Cardiac muscle cell (in vitro differentiated cells and primary cell): ENCODE results near the gene CCDC88C. TPM values are rescaled to one million over a fixed set of nuclear protein-coding genes. Genes with fewer than 3 reads are reported as not detected.

Source experiments
- DNase-seq, 2 donors: peaks; one replicate each; pipeline versions ENCODE4 v3.0.0 to v3.0.0-alpha.2; 2010 to 2017; ENCODE audit warnings: low read depth in 1 of 2, low spot score in 1 of 2
- H3K27ac ChIP-seq: fragments of 200-600 bp; sonication (generic); 2 replicates; pipeline ENCODE4 v1.5.1; 2016
- H3K27me3 ChIP-seq: fragments of 200-600 bp; sonication (generic); 2 replicates; pipeline ENCODE4 v1.6.0; 2016; ENCODE audit warnings: control low read depth
- H3K36me3 ChIP-seq: fragments of 200-600 bp; sonication (generic); 2 replicates; pipeline ENCODE4 v1.5.1; 2016; ENCODE audit warnings: control low read depth
- H3K4me1 ChIP-seq: fragments of 200-600 bp; sonication (generic); 2 replicates; pipeline ENCODE4 v1.8.1; 2017; ENCODE audit warnings: low read depth, mild to moderate bottlenecking, mixed run types
- H3K4me3 ChIP-seq: fragments of 200-600 bp; sonication (generic); 2 replicates; pipeline ENCODE4 v1.5.1; 2016; ENCODE audit warnings: mild to moderate bottlenecking
- H3K9me3 ChIP-seq: fragments of 200-600 bp; sonication (generic); 2 replicates; pipeline ENCODE4 v1.5.1; 2017; ENCODE audit warnings: low read depth, mild to moderate bottlenecking, control low read depth
- polyA plus RNA-seq: library from polyadenylated mRNA; unstranded; fragments of >200 nt; fragmentation: Nextera tagmentation; extraction: Ambion mirVana; gene quantifications from 2 replicates; pipeline ENCODE4 v1.2.1, GENCODE V29; 2016
- total RNA-seq: library from RNA; depleted of rRNA; stranded (reverse); fragments of >200 nt; gene quantifications from 2 replicates; pipeline ENCODE4 v1.2.3, GENCODE V29; 2016
- TF ChIP-seq, protein P1 (sequence below): IDR thresholded peaks from 2 replicates; pipeline ENCODE4 v1.5.1; 2012; ENCODE audit warnings: low read depth, mild to moderate bottlenecking, low read length

The CCDC88C gene
- total and polyA plus RNA-seq, 2 experiments from 2014 or later = 0.49 to 1.2 TPM

DNA sequence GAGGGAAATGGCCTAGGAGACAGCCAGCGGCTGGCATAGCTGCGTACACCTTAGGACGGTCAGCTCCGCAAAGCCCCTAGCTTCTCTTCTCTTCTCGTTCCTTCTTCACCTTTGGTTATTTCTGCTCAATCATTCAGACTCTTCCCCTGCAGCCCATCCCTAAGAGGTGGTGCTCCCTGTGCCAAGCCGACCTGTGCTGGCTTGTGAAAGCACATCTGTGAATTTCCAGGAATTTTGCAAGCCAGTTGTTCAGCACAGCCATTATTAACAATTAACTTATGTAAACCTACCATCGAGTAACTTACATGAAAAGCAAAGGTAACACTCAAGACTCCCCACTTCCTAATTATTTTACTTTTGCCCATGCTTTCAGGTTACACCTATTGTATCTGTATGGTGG, 152.2 kb downstream of the CCDC88C start:
- H3K36me3 ChIP-seq = no peaks in the 10 kb centered on the region
- H3K4me1 ChIP-seq = no peaks in the 10 kb centered on the region
- H3K27me3 ChIP-seq = peaks cover 30% of the 10 kb centered on the region
- H3K9me3 ChIP-seq = no peaks in the 10 kb centered on the region
- DNase-seq = no peak
- no peak overlapping the region for H3K27ac ChIP-seq
- TF ChIP-seq, protein P1, sequence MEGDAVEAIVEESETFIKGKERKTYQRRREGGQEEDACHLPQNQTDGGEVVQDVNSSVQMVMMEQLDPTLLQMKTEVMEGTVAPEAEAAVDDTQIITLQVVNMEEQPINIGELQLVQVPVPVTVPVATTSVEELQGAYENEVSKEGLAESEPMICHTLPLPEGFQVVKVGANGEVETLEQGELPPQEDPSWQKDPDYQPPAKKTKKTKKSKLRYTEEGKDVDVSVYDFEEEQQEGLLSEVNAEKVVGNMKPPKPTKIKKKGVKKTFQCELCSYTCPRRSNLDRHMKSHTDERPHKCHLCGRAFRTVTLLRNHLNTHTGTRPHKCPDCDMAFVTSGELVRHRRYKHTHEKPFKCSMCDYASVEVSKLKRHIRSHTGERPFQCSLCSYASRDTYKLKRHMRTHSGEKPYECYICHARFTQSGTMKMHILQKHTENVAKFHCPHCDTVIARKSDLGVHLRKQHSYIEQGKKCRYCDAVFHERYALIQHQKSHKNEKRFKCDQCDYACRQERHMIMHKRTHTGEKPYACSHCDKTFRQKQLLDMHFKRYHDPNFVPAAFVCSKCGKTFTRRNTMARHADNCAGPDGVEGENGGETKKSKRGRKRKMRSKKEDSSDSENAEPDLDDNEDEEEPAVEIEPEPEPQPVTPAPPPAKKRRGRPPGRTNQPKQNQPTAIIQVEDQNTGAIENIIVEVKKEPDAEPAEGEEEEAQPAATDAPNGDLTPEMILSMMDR = no peak
- no peak overlapping the region for H3K4me3 ChIP-seq

DNA sequence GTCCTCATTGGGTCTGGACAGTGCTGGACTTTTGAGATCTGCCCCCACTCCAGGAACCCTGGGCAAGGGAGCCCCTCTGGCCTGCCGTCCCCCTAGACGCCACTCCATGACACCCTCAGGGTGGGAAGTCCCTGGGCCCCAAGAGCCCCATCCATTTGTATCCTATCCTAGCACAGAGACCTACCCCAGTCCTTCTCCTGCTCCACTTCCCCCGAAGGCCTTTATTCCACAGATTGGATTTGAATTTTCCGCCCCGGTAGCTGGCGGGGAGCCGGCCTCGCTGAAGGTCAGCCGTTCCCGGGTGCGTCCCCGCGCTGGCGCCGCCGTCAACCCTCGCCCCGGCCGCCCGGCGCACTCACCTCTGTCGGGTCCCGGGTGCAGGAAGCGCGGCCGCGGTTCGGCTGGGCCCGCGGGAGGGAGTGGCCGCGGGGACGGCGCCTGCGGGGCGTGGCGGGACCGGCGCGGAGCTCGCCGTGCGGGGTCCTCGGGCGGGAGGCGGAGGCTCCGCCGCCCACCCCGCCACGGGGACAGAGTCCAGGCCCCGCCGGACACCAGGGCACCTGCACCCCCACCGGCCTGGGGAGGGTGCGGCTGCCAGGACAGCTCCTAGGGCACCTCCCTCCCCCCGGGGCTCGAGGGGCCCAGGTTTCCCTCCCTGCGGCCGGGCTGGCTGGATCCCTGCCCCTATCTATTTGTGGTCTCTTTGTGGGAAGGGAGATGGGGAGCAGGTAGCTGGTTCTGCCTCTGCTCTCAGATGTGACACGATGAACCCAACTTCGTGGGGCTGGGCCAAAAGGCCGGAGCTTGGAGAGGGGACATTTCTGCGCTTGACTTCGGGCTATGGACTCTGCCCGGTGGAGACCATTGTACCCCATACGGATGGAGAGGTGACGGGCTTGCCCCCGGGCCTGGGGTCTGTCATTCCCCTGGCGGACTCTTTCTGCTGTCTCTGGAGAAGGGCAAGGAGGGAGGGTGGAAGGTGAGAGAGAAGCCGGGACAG, 153.2 kb downstream of the CCDC88C start:
- Histone ChIP-seq H3K27ac (no peak overlapping the region), H3K36me3 (no peaks in the 10 kb centered on the region), H3K4me3 (no peak overlapping the region), H3K9me3 (no peaks in the 10 kb centered on the region), H3K4me1 (no peaks in the 10 kb centered on the region), H3K27me3 (peaks cover 30% of the 10 kb centered on the region)
- peak; percentile 13 to 29 for DNase-seq
- TF ChIP-seq, protein P1 = no peak

DNA sequence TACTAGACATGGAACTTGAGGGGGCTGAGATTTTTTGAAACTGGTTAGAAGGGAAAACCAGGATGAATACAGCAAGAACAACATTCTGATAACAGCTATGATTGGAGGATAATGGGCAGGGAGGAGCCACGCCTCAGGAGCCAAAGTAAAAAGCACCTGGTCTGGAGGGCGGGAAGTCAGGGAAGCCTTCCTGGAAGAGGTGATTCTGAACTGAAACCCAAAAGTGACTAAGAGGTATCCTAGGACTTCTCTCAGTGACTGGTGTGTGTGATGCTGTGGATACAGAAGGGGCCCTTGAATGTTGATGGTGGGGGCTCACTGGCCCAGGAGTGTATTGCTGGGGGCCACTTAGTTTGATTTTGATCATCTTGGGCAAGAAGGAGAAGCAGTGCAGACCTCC, 154.3 kb downstream of the CCDC88C start:
- Histone ChIP-seq H3K27me3 (peaks cover 30% of the 10 kb centered on the region), H3K27ac (no peak overlapping the region), H3K9me3 (no peaks in the 10 kb centered on the region), H3K4me3 (no peak overlapping the region), H3K4me1 (no peaks in the 10 kb centered on the region), H3K36me3 (no peaks in the 10 kb centered on the region)
- TF ChIP-seq, protein P1 = no peak
- DNase-seq = no peak

DNA sequence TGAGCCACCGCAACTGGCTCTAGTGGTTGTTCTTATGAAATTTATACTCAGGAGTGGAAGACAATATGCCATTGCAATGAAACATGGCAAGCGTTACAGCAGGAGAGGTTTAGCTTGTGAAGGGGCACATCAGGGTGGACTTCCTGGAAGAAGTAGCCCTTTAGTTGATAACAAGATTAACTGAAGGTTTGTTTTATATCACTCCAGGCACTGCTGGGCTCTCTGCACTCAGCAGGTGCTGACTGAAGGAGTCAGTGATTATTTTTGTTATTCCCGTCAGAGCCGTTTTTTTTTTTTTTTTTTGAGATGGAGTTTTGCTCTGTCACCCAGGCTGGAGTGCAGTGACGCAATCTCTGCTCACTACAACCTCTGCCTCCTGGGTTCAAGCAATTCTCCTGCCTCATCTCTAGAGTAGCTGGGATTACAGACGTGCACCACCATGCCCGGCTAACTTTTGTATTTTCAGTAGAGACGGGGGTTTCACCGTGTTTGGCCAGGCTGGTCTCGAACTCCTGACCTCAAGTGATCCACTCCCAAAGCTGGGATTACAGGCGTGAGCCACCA, 155.6 kb downstream of the CCDC88C start:
- Histone ChIP-seq H3K4me1 (peaks cover 7% of the 10 kb centered on the region), H3K4me3 (no peak overlapping the region), H3K27me3 (peaks cover 30% of the 10 kb centered on the region), H3K9me3 (no peaks in the 10 kb centered on the region), H3K27ac (no peak overlapping the region), H3K36me3 (no peaks in the 10 kb centered on the region)
- DNase-seq = no peak
- TF ChIP-seq, protein P1 = no peak

DNA sequence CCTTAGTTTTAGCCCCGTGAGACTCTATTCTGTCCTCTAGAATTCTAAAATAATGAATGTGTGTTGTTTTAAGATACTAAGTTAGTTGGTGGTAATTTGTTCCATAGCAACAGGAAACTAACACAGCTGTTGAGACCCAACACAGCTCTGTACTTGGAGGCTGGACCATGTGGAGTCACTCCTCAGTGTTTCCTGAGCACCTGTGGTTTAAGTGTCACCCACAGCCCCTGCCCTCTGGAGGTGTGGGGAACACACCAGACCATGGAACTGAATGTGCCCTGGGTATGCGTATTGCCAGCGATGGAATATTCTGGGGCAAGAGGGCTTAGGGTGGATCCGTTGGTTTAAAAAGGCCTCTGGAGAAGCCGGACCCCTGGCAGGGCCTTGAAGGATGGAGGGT, 156.5 kb downstream of the CCDC88C start:
- no peak for DNase-seq
- no peaks in the 10 kb centered on the region for H3K36me3 ChIP-seq
- H3K27ac ChIP-seq = no peak overlapping the region
- H3K4me1 ChIP-seq = peaks cover 10% of the 10 kb centered on the region
- H3K27me3 ChIP-seq = peaks cover 28% of the 10 kb centered on the region
- TF ChIP-seq, protein P1 = no peak
- no peaks in the 10 kb centered on the region for H3K9me3 ChIP-seq
- no peak overlapping the region for H3K4me3 ChIP-seq
